Dedifferentiated amniotic fluid mesenchymal stem cell (primary cell): Measurements from ENCODE around the gene ETV6.

Source experiments
- DNase-seq: peaks from one replicate; pipeline ENCODE4 v3.0.0-alpha.2; 2016; ENCODE audit errors: extremely low spot score

ETV6 gene

DNA sequence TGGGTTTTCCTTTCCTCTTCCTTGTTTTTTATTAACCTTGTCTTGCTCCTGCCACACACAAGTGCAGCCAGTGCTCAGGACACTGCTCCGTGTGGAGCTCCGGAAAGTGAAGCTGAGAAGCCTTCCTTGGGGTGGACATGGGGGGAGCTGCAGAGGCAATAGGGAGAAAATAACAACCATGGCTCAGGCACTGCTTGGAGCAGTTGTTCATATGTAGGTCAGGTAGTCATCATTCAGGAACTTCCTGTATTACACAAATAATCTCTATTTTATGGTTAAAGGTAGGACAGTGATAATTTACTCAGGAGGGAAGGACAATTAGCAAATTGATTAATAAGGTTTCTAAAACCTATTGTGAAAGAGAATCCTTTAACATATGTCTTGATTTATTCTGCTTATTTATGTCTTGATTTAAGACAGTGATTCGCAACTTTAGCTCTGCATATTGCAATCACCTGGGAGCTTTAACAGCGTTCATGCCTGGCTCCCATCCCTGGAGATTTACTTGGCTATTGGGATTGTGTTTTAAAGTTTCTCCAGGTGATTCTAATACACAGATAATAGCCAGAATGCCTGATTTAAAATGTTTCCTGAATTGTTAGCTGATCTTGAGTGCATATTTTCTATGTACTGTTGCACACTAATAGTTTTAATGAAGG is 92.1 kb downstream of the ETV6 start:
- DNase-seq = no peak

GRCh38 chr12:11743423-11744409 is 94.2 kb downstream of the ETV6 start:
- DNase-seq = no peak

- DNase-seq = no peak
These were observed 94.9 kb downstream of the ETV6 start for GRCh38 chr12:11744410-11744801.

GRCh38 chr12:11745113-11745512 is 95.6 kb downstream of the ETV6 start:
- no peak for DNase-seq

- no peak for DNase-seq
These were observed 96.7 kb downstream of the ETV6 start for GRCh38 chr12:11746024-11746771.

DNA sequence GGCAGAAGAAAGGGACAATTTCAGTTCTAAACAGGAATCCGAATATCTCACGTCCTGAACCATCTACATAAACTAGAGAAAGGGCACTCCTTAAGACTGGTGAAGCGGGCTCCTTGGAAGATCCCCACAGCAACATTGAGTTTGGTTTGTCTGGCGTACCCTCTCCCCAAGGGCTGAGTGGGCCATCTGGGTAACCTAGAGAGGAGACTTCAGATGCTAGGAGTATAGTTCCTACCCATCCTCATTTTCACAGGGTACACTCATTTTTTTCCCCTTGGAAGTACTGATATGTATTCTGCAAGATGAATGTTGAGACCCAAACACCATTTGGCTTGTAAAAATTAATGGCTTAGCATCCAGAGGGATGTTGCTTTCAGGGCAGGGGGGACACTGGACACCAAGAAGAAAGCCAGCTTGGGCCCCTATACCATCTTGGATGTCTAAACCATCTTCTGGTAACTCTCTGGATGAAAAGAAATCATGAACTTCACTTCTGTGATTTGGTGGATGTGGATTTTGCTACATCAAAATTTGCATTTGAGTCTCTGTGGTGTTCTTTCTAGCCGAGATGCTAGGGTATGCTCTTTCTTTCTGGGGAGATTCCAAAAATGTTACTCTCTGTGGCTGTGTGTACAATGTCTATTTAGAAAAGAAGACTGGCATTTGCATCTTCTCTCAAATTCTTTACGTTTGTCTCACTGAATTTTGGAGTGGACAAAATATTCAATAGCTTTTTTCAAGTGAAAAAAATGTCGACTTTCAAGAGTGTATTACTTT is 97.7 kb downstream of the ETV6 start:
- DNase-seq = no peak

DNA sequence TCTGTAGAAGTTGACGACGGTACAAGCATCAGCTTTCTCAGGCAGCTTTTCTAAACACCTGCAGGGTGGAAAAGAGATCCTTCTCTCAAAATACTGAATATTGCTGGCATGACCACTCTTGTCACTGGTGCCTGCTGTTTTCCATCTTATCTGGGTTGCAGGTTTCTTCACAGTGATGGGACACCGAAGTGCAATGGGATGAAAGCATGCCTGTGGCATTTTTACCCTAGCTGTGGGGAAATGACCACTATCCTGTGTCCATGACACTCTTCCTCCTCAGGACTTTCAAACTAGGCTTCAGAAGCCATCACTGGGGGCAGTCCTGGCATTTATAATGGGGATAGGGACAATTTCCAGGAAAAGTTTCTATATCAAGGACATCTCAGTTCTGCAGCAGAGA is 98.5 kb downstream of the ETV6 start:
- DNase-seq = no peak

DNA sequence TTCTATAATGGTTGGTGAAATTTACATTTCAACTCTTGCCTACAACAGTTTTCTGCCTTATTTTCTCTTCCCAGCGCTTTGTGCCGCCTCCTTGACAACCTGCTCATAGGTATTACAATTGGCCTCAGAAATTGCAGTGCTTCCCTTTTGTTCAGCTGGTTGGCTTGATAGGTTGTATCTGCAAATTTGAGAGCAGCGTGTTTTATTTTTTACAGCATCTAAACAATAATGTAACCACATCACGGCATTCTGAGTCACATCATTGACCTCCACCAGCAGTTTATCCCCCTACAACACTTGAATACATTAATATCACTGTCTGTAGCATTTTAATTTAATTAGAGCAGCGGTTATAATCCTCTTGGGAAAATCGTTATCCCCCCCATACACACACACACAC is 99.4 kb downstream of the ETV6 start:
- no peak for DNase-seq

GRCh38 chr12:11749943-11750690 is 100.6 kb downstream of the ETV6 start:
- DNase-seq = no peak

GRCh38 chr12:11752403-11753149 is 103.1 kb downstream of the ETV6 start:
- no peak for DNase-seq

- no peak for DNase-seq
These were observed 103.7 kb downstream of the ETV6 start for GRCh38 chr12:11753150-11753499.

GRCh38 chr12:11753826-11754225 is 104.4 kb downstream of the ETV6 start:
- no peak for DNase-seq

- DNase-seq = no peak
These were observed 104.8 kb downstream of the ETV6 start for GRCh38 chr12:11754256-11754655.

DNA sequence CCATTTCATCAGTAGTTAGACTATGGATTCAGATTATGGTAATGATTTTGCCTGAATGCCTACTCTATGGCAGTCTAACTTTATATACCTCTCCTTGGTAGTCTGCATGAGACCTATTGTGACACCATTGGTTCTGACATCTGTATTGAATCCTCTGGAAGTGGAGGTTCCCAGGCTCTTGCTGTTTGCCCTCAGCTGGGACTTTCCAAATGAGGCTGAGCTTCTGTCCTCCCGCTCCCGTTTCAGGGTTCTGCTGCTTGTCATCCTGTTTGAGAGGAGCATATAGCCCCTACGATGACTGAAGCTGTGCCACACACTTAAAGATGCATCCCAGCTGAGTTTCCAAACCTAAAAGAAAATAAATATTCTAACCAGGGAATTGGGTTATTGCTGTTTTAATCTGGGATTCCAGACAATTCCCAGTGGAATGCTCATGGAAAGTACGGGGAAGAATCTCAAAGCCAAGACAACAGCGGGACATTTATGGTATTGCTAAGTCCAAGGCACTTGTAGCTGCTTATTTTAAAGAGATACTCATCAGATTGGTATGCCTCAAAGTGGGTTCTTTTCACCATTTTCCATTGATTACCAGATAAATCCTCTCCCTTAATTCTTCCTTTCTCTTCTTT is 105.9 kb downstream of the ETV6 start:
- DNase-seq = no peak

- DNase-seq = no peak
These were observed 106.5 kb downstream of the ETV6 start for GRCh38 chr12:11756022-11756421.

DNA sequence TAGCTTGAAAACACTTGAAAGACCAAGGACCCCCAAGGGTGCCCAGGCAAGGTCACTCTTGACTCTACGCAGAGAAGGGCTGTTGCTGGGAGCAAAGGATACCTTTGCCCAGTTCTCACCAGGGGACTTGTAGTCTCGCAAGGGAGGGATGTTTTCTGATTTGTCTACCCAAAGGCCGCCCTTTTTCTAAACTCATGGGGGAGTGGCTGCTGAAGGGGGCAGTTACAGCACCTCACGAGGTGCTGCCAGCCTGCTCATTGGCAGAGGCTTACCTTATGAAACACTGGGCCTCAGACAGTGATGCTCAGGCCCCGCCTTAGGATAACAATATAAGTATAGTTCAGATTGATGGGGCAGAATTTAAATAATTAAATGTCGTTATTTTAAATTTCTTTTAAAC is 107.0 kb downstream of the ETV6 start:
- DNase-seq = no peak

DNA sequence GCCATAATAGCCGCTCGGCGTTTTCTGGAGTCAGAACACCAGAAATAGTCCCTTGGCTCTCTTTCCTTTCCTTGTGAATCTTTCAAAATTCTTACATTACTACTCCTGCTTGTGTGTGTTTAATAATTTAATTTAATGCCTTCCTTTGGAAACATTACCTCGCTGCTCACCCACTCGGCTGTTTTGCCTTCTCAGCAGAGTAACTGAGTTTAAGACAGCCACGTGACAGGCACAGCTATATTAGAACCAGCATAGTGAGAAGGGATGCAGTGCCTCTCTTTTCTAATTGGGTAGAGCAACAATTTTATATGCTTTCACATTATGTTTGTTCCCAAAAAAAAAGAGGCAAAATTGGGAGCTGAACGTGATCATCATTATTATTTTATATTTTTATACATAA is 107.6 kb downstream of the ETV6 start:
- DNase-seq = no peak

DNA sequence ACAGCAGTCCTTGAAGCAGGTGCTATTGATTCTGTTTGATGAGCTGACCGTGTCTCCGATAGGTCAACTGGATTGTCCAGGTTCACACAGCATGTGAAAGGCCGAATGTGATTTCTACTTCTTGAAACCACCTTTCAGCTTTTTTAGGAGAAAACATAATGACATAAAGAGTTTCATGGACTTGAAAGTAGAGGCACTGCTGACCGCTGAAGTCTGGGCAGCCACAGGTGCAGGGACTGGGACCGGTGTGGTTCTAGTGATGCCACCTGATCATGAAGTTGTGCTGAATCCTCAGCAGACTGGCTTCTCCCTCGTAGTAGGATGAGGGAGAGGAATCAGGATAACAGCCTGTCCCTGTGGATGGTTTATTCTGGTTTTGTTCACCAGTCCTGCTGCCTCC is 108.1 kb downstream of the ETV6 start:
- no peak for DNase-seq

DNA sequence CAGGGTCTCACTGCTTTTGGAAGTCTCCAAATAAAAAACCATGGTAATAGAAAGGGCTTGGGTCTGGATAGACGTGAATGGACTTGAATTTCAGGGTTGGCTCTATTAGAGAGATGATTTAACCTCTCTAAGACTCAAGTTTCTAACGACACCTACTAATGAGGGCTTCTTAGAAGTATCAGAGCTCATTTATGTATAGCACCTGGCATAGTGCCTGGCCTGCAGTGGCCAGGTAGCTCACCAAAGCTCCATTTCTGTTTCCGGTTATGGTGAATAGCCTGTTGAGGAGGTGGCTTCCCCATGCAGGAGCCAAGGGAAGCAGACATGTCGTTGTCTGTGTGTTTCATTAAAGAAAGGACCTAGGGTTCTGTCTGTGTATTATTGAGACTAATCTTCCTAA is 108.6 kb downstream of the ETV6 start:
- DNase-seq = no peak
